ENCODE measurements around the gene SIPA1L3.

- TF ChIP-seq, protein P1, sequence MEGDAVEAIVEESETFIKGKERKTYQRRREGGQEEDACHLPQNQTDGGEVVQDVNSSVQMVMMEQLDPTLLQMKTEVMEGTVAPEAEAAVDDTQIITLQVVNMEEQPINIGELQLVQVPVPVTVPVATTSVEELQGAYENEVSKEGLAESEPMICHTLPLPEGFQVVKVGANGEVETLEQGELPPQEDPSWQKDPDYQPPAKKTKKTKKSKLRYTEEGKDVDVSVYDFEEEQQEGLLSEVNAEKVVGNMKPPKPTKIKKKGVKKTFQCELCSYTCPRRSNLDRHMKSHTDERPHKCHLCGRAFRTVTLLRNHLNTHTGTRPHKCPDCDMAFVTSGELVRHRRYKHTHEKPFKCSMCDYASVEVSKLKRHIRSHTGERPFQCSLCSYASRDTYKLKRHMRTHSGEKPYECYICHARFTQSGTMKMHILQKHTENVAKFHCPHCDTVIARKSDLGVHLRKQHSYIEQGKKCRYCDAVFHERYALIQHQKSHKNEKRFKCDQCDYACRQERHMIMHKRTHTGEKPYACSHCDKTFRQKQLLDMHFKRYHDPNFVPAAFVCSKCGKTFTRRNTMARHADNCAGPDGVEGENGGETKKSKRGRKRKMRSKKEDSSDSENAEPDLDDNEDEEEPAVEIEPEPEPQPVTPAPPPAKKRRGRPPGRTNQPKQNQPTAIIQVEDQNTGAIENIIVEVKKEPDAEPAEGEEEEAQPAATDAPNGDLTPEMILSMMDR (IDR thresholded peaks at IDR 0.05; ENCODE audit: poor library complexity), result no peak
- TF ChIP-seq EZH2phosphoT487 (IDR thresholded peaks at IDR 0.05; ENCODE audit: low read depth, severe bottlenecking, unreplicated experiment), result no peak
- TF ChIP-seq EZH2 (IDR thresholded peaks at IDR 0.05; ENCODE audit: borderline replicate concordance), result no peak
Observed at GRCh38 chr19:38211766-38212165, 304.8 kb downstream of the SIPA1L3 start.
